IPS DF 19.7 (cell line): ENCODE data around the gene PGGT1B.

ENCODE experiments used
- DNase-seq: peaks from one replicate; pipeline ENCODE4 v3.0.0-alpha.2; 2013; ENCODE audit warnings: low read depth, low spot score

PGGT1B gene

DNA sequence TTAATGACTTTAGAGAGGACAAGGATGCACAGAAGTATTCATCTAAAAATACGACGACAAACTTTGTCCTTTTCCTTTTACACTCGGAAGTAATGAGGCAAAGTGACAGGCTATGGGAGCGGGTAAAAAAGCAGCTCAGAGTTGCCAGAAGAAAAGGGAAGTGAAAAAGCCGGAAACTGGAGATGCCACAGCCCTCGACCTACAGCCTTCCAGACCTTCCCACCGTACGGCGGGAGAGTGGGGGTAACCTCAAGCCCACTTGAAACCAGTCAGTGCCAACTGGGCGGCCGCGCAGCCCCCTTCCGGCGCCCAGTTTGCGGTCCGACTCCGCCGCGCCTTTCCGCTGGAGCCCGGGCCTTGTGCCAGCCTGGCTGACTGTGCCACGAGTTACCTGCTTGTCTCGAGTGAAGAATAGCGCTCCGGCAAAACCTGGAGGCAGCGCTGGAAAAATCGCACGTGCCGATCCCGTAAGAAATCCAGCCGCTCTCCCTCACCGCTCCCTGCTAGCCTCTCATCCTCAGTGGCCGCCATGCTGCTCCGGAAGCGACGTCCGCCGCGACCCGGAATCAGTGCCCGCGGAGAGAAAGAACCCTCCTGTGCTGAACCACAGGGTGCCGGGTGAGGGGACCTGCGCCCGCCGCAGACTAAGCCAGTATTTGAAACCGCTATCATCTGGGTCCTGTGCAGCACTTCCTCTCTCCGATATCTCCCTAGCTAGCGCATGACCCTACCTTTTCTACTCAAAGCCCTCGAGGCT lies at the start of gene PGGT1B:
TSS of gene PGGT1B (minus strand) at position 557 of the 757 bp plus-strand sequence. CDS start at position 531, 26 bp downstream.
- DNase-seq, result no peak

DNA sequence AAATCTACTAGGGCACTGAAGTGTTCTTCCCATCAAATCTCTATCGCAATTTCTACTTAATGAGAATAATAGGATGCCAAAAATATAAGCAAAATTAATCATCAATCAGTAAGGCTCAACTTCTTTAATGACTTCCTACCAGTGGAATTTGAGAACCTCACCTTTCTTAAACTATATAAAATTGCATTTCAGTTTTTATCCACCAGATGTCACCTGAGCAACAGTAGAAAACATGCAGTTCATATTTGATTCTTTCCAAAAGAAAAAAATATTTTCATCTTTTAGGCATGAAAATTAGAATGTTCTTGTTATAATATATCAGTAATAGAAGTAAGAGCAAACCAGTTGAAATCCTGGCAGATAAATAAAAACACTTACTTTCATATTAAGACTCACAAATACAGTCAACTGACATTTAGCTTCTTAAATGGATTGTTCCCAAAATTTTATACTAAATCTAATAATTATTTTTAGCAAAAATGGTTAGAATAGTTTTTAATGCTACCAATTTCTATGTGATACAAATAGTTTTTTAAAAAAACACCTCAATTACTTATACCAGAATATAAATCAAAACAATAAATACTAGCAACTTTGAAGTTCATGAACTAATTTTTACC lies 47.2 kb upstream of the PGGT1B start:
- no peak for DNase-seq

DNA sequence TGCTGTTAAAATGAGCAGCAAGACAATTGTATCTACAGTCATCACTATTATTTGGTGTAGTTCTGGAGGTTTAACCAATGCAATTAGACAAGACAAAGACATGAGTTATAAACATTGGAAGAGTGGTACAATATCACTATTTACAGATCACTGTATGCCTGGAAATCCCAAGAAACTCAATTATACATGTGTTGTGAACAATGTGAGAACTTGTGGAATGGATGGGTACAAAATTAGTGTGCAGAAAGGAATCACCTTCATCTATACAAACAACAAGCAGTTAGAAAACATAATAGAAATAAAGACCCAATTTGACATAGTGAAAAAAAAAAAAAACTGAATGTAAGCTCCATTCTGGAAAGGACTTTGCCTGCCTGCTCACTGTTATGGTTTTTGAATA lies 46.1 kb upstream of the PGGT1B start:
- no peak for DNase-seq

DNA sequence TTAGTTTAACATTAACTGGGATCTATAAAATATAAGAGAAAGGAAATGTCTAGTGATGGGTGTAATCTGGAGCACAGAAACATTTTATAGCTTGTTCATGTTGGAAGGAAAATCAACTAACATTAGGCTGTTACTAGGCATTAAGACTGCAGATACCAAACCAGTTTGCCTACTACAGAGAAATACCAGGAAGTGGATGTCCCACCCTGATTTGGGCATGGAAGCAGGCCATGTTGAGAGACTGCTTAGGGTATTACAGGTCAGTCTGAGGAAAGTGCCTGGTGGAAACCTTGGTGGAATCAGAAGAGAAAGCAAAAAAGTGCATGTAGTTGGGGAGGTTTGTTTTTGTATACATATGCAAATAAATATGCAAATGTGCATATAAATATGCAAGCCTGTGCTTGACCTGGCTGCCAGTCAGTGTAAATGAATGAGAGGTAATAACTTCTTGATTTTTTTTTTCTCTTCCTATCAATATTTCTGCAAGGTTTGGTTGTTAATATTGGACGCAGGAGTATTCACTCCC lies 43.4 kb upstream of the PGGT1B start:
- no peak for DNase-seq

DNA sequence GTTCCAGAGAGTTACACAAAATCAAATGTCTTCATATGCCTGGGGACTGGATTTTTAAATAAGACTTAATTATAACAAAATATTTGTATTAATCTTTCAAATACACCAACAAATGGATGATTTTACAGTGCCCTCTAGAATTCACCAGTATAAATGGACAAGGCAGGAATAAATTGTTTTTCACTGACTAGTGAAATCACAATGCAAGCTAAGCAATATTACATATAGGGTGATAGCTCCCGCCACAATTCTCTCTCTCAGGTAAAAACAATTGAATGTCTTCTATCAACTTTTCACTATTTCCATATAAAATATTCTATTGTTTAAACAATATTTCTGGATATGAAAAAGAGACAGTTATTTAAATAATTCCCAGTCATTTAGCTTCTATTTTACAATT lies 41.8 kb upstream of the PGGT1B start:
- no peak for DNase-seq

DNA sequence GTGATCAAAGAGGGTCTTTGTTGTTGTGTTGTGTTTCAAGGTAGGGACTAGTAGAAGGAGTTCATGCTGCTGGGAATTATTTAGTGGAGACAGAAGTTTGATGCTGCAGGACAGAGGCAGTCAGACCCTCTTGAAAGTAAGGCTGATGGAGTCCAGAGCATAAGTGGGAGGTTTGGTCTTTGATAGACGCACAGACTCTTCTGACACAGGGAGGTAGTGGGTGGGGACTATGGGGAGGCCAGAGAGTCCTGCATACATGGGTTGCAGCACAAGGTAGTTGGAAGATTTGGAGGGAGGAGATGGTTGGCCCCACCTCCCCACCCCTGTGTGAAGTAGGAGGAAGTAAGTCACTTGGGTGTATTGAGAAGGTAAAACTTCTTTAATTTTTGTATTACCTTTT lies 36.1 kb upstream of the PGGT1B start:
- no peak for DNase-seq

DNA sequence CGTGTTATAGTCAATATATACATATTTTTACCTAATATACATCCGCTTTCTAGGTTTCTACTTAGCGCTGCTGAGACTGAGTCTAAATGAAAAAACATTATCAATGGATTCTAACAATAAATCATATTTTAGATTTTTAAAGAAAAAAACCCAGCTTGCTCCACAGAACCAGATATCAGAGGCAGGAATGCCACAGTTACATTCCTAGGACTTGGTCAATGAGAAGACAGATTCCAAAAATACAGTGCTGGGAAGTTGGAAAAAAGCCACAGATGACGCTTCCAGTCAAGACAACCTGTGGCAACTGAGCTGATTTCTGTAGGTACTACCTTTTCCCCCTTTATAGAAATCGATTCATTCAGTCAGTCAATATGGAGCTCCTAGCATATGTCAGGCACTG lies 34.4 kb upstream of the PGGT1B start:
- DNase-seq, result no peak

DNA sequence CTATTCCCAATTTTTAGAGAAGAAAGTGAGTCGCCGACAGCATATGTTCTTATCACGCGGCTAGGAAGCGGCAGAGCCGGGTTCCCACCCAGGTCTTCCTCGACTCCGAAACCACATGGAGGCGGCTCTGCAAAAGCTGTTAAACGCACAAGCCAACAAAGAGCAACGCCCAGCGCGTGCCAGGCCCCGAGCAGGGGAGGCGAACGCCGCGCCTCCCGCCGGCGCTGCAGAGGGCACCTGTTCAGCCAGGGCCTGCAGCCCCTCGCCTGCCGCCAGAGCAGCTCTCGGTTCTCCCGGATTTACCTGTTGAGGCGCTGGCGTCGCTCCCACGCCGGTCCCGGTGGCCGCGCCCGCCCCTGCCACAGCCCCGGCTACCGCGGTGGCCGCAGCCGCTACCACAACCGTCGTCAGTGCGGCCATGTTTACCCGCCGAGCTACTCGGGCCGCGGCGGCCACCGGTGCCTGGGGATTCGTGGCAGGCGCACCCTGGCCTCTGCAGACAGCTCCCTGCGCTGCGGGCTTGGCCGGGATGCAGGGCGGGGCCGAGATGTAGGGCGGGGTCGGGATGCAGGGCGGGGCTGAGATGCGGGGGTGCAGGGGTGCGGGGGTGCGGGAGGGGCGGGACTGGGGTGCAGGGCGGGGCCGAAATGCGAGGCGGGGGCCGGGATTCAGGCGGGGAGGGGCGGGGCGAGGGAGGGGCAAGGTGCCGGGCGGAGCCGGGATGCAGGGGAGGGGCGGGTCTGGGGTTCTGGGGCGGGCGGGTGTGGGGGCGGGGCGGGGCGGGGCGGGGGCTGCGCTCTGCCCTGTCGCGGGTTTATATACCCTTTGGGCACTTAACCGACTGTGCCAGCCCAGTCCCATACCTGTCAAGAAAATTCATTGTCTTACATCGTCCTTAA lies 33.7 kb upstream of the PGGT1B start, which contains the start of gene CCDC112:
TSS of gene CCDC112 (minus strand) at position 531 of the 899 bp plus-strand sequence. CDS start at position 420, 111 bp downstream.
- DNase-seq, result peak; percentile 33

DNA sequence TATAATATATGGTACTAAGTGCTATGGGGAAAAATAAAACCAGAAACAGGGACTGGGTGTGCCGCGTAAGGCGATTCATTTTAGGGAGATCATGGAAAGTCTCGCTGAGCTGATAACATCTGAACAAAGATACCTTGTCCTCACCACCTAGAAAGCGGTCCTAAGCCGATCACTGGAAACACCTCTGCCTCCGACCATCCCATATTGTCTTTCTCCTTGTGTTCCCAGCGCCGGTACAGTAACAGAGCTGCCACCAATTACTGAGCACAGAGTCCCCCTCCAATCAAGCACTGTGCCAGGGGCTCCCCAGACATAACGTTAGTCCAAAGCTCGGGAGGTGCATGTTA lies 33.1 kb upstream of the PGGT1B start:
- no peak for DNase-seq

DNA sequence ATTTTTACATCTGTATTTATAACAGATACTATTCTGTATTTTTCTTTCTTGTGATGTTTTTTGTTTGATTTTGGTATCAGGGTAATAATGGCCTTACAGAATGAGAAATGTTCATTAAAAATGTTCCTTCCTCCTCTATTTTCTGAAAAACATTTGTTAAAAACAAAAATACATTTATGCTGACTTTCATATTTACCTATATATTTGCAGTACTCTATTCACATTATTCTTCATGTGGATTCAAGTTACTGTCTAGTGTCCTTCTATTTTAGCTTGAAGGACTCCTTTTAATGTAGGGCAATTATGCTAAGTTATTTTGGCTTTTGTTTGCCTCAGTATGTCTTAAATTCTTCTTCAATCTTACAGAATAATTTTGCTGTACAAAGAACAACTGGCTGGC lies 28.7 kb upstream of the PGGT1B start:
- no peak for DNase-seq

DNA sequence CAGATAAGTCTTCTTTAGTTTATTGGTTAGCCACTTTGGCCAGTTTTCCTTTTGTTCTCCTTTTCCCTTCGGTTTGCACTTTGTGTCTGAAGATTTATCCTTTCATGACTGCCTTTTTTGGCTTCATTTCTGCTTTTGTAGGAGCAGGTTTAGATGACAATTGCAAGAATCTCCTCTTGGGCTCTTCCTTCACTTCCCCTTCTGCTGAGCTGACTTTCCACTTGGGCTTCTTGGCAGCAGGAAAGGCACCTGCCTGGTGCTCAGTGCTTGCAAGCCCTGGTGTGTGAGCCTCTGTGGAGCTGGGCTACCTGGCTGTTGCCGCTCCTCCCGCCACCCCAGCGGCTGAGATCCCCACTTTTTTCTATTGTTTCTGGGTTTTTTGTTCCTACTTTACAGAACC lies 26.4 kb upstream of the PGGT1B start:
- no peak for DNase-seq

DNA sequence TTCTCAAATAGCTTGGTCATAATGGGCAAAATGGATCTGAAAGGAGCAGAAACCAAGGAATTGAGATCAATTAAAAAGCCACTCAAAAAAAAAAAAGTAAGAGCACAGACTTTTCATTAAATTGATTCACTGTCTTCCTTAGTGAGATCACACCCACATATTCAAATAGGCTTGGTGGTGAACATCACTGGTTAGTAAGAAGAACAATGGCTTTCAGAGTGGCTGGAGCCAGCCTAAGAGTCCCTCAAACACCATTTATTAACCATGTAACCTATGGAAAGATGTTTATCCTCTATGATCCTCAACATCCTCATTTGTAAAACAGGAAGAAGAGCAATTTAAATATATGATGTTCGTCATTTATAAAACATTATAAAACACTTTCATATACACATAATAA lies 21.3 kb upstream of the PGGT1B start:
- DNase-seq, result no peak

DNA sequence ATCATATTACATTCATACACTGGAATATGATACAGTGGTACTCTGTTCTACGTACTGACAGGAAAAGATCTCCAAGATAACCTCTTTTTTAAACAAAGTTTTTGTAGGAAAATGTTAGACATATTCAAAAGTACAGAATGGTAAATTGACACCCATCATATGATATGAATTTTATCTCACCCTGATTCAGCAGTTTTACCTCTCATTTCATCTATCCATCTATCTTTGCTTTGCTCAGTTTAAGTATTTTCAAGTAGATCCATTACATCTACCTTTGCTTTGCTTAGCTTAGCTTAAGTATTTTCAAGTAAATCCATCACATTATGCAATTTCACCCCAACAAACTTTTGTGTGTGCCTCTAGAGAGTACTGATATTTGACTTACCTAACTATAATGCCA lies 19.5 kb upstream of the PGGT1B start:
- DNase-seq, result no peak

DNA sequence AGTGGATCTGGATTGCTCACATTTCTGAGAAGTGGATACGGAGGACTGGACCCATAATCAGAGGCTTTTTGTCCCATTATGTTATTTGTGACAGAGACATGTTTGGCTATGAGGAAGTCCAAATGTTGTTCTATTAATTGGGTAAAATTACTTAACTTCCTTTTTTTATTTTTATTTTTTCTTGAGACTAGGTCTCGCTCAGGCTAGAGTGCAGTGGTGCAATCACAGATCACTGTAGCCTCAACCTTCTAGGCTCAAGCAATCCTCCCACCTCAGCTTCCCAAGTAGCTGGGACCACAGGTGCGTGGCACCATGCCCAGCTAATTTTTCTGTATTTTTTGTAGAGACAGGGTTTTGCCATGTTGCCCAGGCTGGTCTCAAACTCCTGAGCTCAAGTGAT lies 11.9 kb upstream of the PGGT1B start:
- DNase-seq, result no peak

DNA sequence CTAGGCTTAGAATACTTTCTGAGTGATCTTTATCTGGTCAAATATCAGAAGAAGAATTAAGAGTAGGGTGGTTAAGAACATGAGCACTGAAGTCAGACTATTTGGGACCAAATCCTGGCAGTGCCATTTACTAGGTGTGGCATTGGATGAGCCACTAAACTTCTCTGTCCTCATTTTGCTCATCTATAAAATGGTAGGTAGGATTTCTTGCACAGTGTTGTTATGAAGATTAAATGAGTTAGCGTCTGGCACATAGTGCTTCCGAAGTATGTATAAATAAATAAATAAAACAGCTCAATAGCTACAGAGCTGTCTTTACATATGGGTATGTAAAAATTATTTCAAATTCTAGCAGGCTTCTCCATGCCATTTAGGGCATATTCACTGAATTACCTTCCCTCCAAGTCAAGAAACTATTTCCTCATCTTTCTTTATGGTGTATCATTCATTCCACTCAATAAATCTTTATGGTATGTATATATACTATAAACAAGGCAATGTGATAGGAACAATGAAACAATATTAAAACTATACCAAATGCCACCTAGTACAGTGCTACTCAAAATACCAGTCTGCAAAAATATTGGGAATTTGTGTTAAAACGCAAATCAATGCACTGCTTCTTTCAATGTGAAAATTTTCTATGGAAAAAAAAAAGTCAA lies 9.8 kb upstream of the PGGT1B start:
- no peak for DNase-seq

DNA sequence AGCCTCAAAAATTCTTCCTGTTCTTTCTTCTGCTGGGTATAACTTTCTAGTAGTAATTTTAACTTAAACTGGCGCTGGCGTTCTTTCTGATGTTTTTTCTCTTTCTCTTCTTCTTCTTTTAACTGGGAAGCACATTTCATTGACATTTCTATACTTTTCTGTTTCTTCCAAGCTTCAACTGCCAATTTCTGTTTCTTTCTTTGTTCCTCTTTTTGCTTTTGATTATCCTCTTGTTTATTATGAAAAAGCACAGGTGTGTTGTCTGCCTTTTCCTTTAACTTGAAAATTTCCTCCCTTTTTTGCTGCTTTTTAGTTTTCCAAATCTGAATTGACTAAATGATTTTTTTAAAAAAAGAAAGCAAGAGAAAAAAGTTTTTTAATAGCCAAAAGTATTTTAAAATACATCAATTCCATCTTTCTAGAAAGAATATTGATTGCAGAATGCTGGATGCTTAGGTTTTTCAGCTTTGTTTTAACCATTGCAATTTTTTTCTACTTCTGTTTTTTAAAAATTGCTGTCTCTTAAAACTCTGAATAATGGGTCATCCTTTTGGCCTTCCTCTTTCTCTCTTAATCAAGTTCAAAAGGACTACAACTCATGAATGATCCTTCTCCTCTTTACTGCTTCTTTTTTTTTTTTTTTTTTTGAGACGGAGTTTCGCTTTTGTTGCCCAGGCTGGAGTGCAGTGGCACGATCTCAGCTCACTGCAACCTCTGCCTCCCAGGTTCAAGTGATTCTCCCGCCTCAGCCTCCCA lies 8.8 kb upstream of the PGGT1B start:
- DNase-seq, result no peak

DNA sequence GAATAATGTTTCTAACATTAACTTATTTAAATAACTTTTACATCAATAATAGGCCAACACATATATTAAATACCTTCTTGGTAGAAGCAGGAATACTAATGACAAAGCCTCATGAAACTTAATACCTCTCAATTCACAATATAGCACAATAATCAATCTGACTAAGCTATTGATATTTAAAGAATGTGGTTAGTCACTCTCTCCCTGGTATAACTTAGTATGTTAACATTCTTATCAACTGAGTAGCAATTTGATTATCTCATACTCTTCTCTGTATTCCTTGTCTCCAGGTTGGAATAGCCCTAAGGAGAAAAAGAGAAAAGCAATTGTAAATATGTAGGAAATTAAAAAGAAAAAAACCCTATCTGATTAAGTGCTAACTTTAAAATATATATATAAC lies 4.9 kb upstream of the PGGT1B start:
- DNase-seq, result no peak

DNA sequence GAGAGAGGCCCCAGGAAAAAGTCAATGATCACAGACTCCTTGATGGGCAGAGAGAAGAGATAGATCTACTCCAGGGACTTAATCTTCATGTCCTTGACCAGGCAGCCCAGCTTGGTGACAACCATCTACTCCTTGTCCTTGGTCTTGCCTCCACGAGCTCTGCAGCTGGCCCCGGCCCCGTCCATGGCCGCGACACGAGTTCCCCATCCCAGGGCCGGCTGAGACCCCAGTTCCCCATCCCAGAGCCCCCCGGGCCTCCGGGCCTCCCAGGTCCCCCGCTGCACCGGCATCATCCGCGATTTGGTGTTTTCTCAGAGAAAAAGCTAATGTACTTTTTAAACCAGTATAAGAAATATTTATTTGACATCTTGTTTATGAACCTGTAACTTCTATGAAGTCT lies 2.5 kb upstream of the PGGT1B start:
- no peak for DNase-seq

DNA sequence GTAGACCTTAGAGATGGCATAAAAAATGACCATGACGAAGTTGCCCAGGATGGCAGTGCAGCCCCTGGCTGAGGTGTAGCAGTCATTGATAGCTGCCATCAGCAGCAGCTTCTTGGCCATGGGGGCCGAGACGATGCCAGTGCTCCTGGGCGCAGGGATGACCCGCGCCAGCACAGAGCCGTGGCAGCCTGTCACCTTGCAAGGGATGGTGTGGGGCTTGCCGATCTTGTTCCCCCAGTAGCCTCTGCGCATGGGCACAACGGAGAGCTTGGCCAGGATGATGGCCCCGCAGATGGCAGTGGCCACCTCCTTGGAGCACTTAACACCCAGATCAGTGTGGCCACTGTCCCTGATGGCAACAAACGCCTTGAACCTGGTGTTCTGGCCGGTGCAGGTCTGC lies 2.1 kb upstream of the PGGT1B start:
- no peak for DNase-seq

DNA sequence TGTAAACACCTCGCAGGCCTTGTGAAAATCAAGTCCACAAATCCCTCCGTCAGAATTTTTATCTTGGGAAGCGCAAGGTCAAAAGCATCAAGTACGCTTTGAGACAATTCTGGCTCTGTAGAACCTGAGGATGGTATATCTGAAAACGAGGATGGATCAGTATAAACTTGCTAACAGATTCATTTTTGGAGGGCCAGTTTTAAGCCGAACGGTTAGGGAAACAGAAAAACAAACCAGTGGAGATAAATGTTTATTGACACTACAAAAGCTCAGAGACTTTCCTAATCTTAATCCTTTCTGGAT lies 352 bp upstream of the PGGT1B start:
- no peak for DNase-seq

DNA sequence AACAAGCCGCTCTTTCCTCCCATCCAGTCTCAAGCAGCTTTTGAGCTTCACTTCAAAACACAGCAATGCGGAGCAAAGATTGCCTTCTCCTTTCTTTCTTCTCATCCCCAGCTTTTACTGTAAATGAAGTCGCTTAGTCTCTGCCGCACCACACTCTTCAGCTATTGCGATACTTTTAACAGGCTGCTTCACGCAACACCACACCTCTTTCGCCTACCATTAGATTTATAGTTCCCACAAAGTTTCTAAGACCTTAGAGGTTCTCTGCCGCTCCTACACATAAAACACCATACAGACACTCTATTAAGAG lies 711 bp downstream of the PGGT1B start:
- no peak for DNase-seq
